NCI-H2107 (cell line): Measurements from ENCODE around the gene SEMA5B.

Experiments
- DNase-seq: peaks from one replicate; lab custom pipeline; 2025; lab: John Stamatoyannopoulos, UW

SEMA5B gene

GRCh38 chr3:122942937-122943827 is 84.4 kb downstream of the SEMA5B start:
- peak; percentile 39 for DNase-seq

GRCh38 chr3:122942239-122942638 is 85.3 kb downstream of the SEMA5B start:
- no peak for DNase-seq

- DNase-seq, result no peak
Observed at GRCh38 chr3:122941228-122942206, 86.0 kb downstream of the SEMA5B start.

- no peak for DNase-seq
Observed at GRCh38 chr3:122940628-122941086, 86.9 kb downstream of the SEMA5B start.

GRCh38 chr3:122938783-122939425 is 88.7 kb downstream of the SEMA5B start:
- DNase-seq, result no peak

GRCh38 chr3:122937745-122938144 is 89.8 kb downstream of the SEMA5B start:
- DNase-seq, result no peak

- DNase-seq, result no peak
Observed at GRCh38 chr3:122936986-122937385, 90.6 kb downstream of the SEMA5B start.

GRCh38 chr3:122936335-122936734 is 91.2 kb downstream of the SEMA5B start:
- no peak for DNase-seq

GRCh38 chr3:122934251-122934650 is 93.3 kb downstream of the SEMA5B start:
- DNase-seq, result no peak

- DNase-seq, result no peak
Observed at GRCh38 chr3:122932251-122932967, 95.2 kb downstream of the SEMA5B start.

GRCh38 chr3:122931636-122932035 is 95.9 kb downstream of the SEMA5B start:
- no peak for DNase-seq

- no peak for DNase-seq
Observed at GRCh38 chr3:122930063-122930997, 97.2 kb downstream of the SEMA5B start.

- DNase-seq, result no peak
Observed at GRCh38 chr3:122929188-122930062, 98.1 kb downstream of the SEMA5B start.

- no peak for DNase-seq
Observed at GRCh38 chr3:122928396-122929187, 99.0 kb downstream of the SEMA5B start.

- no peak for DNase-seq
Observed at GRCh38 chr3:122927726-122928125, 99.8 kb downstream of the SEMA5B start.

- DNase-seq, result no peak
Observed at GRCh38 chr3:122926811-122927210, 100.8 kb downstream of the SEMA5B start.

GRCh38 chr3:122926322-122926721 is 101.2 kb downstream of the SEMA5B start:
- DNase-seq, result no peak

- DNase-seq, result no peak
Observed at GRCh38 chr3:122925756-122926155, 101.8 kb downstream of the SEMA5B start.
